HEK293 (cell line): ENCODE results near the gene DCD.

Experiments used
- CTCF ChIA-PET: fragments of 350-600 bp; formaldehyde crosslinking; extraction: SDS; loops from one replicate; lab custom pipeline; 2021; ENCODE audit warnings: antibody characterized with exemption; lab: Yijun Ruan, JAX
- POLR2A ChIA-PET: fragments of 300-600 bp; formaldehyde crosslinking; extraction: SDS; loops from one replicate; lab custom pipeline; 2020; ENCODE audit warnings: antibody characterized with exemption, inconsistent platforms; lab: Yijun Ruan, JAX
- H3K27ac ChIP-seq: fragments of 200-500 bp; sonication (Bioruptor generic); 2 replicates; pipeline ENCODE4 v1.5.1; 2014; ENCODE audit warnings: low read depth, low read length, control low read depth, inconsistent platforms; ENCODE audit errors: extremely low read depth
- H3K36me3 ChIP-seq, 2 experiments: fragments of 200-500 bp in 1 of 2; sonication (Bioruptor generic) in 1 of 2; 1 replicate in 1 of 2; 2 replicates in 1 of 2; pipeline ENCODE4 v1.5.1; 2014 to 2017; ENCODE audit warnings: inconsistent platforms in 2 of 2, low read length in 2 of 2; ENCODE audit not compliant: control insufficient read depth in 2 of 2, insufficient read depth in 1 of 2
- H3K4me1 ChIP-seq: fragments of 200-500 bp; sonication (Bioruptor generic); 2 replicates; pipeline ENCODE4 v1.5.1; 2014; ENCODE audit warnings: mild to moderate bottlenecking, low read length, inconsistent platforms; ENCODE audit not compliant: control insufficient read depth, insufficient read depth
- H3K4me3 ChIP-seq: 2 replicates; pipeline ENCODE4 v1.5.1; 2011; ENCODE audit warnings: low read depth, mild to moderate bottlenecking, control low read depth, low read length, moderate library complexity
- H3K9me3 ChIP-seq: fragments of 200-500 bp; sonication (Bioruptor generic); 2 replicates; pipeline ENCODE4 v1.5.1; 2014; ENCODE audit warnings: low read depth, low read length, inconsistent platforms; ENCODE audit not compliant: control insufficient read depth, insufficient read depth
- CTCF ChIP-seq: fragments of 450-650 bp; formaldehyde crosslinking; IDR thresholded peaks from 2 replicates; pipeline ENCODE4 v1.5.1; 2016; ENCODE audit warnings: missing biosample characterization, missing genetic modification characterization
- ELK4 ChIP-seq: IDR thresholded peaks from 2 replicates; pipeline ENCODE4 v1.6.1; 2011; ENCODE audit warnings: mild to moderate bottlenecking, low read depth, low read length, borderline replicate concordance
- KLF9 ChIP-seq: fragments of 450-650 bp; formaldehyde crosslinking; IDR thresholded peaks from 2 replicates; pipeline ENCODE4 v1.5.1; 2016; ENCODE audit warnings: missing biosample characterization, missing genetic modification characterization, low read depth
- OSR2 ChIP-seq: fragments of 450-650 bp; formaldehyde crosslinking; IDR thresholded peaks from 2 replicates; pipeline ENCODE4 v1.5.1; 2016; ENCODE audit warnings: missing biosample characterization, missing genetic modification characterization
- REPIN1 ChIP-seq: fragments of 450-650 bp; formaldehyde crosslinking; IDR thresholded peaks from 2 replicates; pipeline ENCODE4 v1.5.1; 2017; ENCODE audit warnings: missing biosample characterization, missing genetic modification characterization, low read depth
- ZBTB49 ChIP-seq: fragments of 450-650 bp; formaldehyde crosslinking; IDR thresholded peaks from 2 replicates; pipeline ENCODE4 v1.5.1; 2016; ENCODE audit warnings: missing biosample characterization, missing genetic modification characterization, low read depth
- ZFHX2 ChIP-seq: fragments of 450-650 bp; formaldehyde crosslinking; conservative IDR thresholded peaks from 2 replicates; pipeline ENCODE4 v1.5.1; 2016; ENCODE audit warnings: missing biosample characterization, missing genetic modification characterization
- ZNF114 ChIP-seq: fragments of 450-650 bp; formaldehyde crosslinking; IDR thresholded peaks from 2 replicates; pipeline ENCODE4 v1.5.0; 2017; ENCODE audit warnings: missing biosample characterization, missing genetic modification characterization
- ZNF18 ChIP-seq: fragments of 450-650 bp; formaldehyde crosslinking; IDR thresholded peaks from 2 replicates; pipeline ENCODE4 v1.5.1; 2016; ENCODE audit warnings: missing biosample characterization, missing genetic modification characterization
- ZNF433 ChIP-seq: fragments of 450-650 bp; formaldehyde crosslinking; IDR thresholded peaks from 2 replicates; pipeline ENCODE4 v1.5.1; 2016; ENCODE audit warnings: missing biosample characterization, missing genetic modification characterization, low read depth
- ZNF488 ChIP-seq: fragments of 450-650 bp; formaldehyde crosslinking; IDR thresholded peaks from 2 replicates; pipeline ENCODE4 v1.5.1; 2016; ENCODE audit warnings: missing biosample characterization, missing genetic modification characterization
- ZNF600 ChIP-seq: fragments of 450-650 bp; formaldehyde crosslinking; IDR thresholded peaks from 2 replicates; pipeline ENCODE4 v1.5.1; 2016; ENCODE audit warnings: missing biosample characterization, missing genetic modification characterization

Gene DCD

GRCh38 chr12:54596526-54596946, 51.6 kb downstream of the DCD start (continued):
- TF ChIP-seq ZNF600 (tag by site-specific recombination) (0 out of 2 replicates have a peak, but pooled peaks have one; percentile 22), OSR2 (tag by site-specific recombination) (no peak), REPIN1 (tag by site-specific recombination) (no peak), ZNF488 (no peak), ZBTB49 (tag by site-specific recombination) (no peak), ZNF433 (no peak), ELK4 (no peak), CTCF (peak; percentile 49; the same call in 1 of the 2 replicates)

GRCh38 chr12:54595471-54595870, 52.7 kb downstream of the DCD start:
- Histone ChIP-seq H3K36me3 (no peaks in the 10 kb centered on the region), H3K9me3 (no peaks in the 10 kb centered on the region), H3K4me3 (no peak overlapping the region), H3K27ac (no peak overlapping the region), H3K4me1 (no peaks in the 10 kb centered on the region)
- CTCF ChIA-PET = interaction anchor here (0.5 to 5.7 kb wide), 22 partner anchors 9 to 363 kb away, joined by 3 to 64 read pairs (median 6); partner anchors contain the start of gene LACRT
- POLR2A ChIA-PET = no interaction called here
- TF ChIP-seq ZFHX2 (tag by site-specific recombination) (no peak), ZNF18 (no peak), KLF9 (tag by site-specific recombination) (no peak), ZNF114 (no peak)
